Germinal center (tissue), 1 donor: ENCODE results near the gene NKG7.

Experiments
- DNase-seq: peaks from one replicate; pipeline ENCODE4 v3.0.0; 2012; ENCODE audit warnings: mixed read lengths, low spot score

NKG7 gene

DNA sequence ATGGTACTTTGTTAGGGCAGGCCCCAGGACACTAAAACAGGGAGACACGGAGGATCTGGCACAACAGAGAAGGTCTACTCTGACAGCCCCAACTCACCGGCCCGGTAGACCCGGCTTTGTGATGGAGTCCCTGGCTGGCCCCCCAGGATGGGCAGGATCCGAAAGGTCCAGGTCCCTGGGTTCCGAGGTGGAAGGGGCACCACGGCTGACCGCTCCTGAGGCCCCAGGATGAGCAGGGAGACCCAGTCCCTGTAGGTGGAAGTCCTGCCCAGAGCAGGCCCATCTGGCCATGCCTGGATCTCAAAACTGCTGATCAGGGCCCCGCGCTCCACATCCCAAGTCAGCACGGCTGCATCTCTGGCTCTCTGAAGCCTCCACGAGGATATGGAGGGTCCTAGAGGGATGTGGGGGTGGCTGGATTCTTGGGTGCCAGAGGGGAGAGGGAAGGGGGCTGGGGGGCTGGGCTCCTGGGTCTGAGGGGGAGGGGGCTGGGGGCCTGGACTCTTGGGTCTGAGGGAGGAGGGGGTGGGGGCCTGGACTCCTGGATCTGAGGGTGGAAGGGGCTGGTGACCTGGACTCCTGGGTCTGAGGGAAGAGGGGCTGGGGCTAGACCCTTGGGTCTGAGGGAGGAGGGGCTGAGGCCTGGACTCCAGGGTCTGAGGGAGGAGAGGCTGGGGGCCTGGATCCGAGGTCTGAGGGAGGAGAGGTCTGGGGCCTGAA lies 35.2 kb downstream of the NKG7 start:
- DNase-seq: no peak

DNA sequence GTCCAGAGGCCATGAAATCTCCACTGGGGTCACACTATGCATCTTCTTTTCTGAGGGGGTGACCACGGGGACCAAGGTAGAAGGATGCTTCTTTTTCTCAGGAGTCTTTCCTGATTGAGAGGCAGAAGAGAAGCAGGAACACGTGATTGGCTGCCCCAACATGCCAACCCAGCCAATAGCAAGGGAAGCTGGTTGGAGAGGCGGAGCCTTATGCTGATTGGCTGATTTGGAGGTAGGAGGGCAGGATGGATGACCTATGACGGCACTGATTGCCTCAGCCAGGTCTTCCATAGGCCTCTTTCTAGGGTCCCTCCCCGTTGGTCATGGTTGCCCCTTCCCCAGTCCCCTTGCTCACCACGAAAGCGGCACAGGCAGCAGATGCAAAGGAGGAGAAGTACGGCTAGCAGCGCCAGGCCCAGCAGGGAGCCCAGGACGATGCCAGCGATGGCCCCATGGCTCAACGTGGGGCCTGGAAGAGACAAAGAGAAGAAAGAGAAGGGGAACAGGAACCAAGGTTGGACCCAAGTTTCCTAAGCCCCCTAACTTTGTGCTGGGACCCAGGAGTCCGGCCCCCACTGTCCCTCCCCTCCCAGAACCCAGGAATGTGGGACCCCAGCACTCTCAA lies 38.5 kb downstream of the NKG7 start:
- DNase-seq: no peak

DNA sequence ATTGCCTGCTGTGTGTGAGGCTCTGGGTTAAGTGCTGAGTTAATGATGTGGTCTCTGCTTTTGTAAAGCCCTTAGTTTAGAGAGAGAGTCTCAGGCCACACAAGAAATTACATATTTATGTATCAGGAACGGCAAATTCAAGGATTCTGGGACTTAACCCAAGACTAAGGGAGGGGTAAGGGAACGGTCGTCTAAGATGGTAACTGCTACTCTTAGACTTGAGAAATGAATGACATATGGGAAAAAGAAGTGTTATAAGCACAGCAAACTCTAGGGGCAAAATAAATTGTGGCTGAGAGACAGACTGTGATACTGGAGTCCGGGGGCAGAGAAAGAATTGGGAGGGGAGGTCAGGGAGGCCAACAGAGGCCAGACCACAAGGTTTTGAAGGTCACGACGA lies 40.7 kb downstream of the NKG7 start:
- no peak for DNase-seq

DNA sequence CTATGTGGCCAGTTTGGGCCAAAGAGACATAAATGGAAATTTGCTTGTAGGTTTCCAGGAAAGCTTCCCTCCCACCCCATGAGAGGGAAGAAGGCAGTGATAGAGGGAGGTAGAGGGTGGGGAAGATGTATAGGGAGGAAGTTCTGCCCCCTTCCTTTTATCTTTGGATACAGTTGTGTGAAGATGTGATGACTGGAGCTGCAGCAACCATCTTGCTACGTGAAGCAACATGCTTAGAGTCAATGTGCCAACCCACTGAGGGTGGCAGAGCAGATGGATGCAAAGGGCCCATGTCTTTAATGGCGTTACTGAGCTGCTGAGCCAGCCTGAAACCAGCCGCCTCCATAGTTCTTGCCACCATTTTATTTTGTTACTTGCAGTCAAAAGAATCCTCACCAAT lies 41.3 kb downstream of the NKG7 start:
- DNase-seq: no peak

DNA sequence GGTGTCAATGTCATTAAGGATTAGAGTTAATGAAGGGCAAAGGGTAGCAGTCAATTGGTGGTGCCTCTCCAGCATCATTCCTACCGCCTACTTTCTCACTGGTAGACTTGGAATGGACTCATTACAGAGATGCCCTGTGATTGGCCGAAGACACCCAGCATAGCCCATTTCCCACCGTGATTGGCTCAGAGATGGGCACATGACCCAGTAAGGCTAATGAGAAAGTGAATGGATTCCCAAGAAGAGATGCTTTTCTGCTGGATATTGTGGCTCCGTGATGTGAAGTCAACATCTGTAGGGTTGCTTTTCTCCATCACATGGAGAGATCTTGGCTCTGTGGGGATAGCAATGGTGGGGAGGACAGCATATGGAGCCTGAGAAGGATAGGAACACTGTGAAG lies 42.1 kb downstream of the NKG7 start:
- no peak for DNase-seq

DNA sequence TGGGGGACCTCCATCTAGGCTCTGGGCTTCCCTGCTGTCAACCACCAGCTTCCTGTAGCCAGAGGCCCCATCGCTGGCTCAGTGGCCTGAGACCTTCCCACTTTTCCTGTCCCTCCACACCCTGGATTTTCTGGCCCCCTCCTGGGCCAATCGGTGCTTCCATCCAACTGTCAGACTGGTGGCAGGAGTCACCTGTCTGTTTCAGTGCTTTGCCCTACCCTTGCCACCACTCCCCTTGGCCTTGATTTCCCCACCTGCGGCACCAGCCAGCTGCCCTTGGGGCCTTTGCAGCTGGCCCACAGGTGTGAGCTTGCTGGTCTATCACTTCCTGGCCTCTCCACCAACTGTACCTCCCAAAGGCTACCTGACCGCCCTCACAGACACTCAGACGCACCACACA lies 43.0 kb downstream of the NKG7 start:
- no peak for DNase-seq

DNA sequence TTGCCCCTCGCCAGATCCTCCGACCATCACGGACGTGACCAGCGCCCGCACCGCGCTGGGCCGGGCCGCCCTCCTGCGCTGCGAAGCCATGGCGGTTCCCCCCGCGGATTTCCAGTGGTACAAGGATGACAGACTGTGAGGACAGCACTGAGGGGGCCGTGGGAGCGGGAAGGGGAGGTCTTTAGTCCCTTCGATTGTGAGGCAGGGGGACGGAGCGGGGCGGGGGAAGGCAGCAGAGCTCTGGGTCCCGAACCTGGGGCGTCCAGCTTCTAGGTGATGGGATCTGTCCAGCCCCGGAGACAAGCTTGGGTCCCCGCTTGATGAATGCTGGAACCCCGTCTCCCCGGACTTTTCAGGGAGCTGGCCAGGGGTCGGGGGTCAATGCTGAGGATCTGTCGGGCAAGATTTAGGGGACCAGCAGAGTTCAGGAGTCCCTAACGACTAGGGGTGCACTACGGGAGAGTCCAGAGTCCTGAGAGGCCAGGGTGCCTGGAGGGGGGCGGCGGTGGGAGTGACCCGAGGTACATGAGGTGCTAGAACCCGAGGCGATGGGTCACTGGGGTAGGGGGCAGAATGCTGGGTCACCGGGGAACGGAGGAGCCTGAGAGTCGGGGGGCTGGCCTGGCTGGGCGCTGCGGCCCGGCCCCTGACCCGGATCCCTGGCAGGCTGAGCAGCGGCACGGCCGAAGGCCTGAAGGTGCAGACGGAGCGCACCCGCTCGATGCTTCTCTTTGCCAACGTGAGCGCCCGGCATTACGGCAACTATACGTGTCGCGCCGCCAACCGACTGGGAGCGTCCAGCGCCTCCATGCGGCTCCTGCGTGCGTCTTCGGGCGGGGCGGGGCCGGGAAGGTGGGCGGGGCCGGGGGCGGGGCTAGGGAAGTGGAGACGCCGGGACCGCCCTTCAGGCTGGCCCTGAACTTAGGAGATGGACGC lies 45.1 kb downstream of the NKG7 start:
- peak; percentile 86 for DNase-seq

DNA sequence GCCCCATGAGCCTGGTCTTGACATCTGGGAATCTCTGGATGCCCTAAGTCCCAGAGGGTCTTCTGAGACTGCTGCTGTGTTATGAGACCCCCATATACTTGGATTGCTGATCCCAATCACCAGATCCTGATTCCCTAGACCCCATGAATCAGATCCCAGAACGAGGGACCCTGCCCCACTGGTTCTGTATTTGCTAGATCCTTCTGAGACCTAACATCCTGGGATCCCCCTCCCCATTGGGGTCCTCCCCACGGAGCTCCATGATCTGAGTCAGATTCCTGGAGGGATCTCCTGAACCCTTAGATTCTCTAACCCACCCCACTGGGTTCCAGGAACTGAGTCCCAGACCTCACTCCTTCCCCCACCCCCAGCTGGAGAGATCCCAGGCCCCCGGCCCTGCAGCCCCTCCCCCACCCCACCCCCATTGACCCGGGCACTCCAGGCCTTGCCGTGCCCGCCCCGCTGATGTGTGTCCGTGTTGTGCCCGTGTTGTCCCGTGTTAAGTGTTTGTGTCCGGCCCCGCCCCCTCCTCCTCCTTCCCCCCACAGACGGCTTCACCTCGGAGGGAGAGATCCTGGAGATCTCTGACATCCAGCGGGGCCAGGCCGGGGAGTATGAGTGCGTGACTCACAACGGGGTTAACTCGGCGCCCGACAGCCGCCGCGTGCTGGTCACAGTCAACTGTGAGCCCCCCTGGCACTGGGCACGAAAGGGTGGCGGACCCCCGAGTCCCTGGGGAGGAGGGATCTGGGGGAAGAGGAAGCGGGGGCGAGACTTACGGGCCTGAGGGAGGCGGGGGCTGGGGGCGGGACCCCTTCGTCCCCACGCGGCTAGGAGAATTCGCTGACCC lies 46.0 kb downstream of the NKG7 start:
- DNase-seq: no peak

DNA sequence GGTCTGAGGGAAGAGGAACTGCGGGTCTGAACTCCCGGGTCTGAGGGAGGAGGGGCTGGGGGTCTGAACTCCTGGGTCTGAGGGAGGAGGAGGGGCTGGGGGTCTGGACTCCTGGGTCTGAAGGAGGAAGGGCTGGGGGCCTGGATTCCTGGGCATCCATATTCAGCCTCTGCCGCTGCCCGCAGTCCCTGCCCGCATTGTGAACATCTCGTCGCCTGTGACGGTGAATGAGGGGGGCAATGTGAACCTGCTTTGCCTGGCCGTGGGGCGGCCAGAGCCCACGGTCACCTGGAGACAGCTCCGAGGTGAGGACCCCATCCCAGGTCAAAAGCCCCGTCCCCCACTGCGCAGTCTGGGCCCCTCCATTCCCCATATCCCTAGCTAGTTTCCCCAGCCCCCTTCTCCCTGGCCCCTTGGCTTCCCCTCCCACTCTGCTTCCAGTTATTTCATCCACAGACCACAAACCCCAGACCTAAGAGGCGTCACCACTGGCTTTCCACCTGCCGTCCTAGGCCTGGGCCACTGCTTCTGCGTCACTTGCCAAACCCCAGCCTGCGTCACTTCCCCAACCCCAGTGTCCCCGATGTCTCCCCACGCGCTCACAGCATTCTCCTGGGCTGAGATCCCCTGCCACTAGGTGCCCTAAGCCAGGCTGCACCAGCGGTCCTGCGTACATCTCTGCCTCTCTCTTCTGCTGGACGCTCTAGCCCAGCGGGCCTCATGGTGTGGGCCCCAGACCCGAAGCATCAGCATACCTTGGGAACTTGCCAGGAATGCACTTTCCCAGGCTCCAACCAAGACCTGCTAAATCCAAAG lies 47.1 kb downstream of the NKG7 start:
- no peak for DNase-seq

DNA sequence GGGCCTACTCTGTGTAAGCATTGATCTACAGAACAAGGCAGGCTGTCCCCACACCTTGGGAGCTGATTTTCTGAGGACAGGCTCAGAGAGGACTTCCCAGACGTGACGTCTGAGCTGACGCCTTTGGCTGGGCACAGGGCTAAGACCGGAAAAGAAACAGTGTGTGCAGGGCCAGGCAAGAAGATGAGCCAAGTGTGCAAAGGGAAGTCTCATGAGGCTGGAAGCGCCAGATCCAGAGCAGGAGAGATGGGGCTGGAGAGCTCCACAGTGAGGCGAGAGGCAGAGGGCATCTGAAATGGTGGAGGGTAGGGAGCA lies 48.3 kb downstream of the NKG7 start:
- no peak for DNase-seq

DNA sequence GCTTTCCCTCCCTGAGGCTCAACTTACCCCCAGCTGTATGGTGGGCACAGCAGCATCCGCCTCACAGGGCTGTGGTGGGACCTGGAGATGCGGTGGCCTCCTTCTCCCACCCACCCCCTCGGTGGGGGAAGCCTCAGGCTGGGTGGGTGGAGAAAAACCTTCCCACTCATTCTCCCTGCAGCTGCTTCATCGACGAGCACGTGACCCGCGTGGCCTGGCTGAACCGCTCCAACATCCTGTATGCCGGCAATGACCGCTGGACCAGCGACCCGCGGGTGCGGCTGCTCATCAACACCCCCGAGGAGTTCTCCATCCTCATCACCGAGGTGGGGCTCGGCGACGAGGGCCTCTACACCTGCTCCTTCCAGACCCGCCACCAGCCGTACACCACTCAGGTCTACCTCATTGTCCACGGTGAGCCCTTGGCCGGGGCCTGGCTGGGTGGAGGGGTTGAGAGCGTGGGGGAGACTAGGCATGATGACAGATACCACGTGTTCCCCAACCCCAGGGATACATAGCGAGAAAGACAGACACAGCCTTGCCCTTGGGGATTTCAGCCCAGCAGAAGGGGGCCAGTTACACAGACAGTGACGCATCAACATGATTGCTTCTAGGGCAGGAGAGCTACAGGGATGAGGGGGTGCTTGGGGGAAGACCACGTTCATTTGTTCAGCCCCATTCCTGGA lies 48.8 kb downstream of the NKG7 start:
- DNase-seq: no peak

DNA sequence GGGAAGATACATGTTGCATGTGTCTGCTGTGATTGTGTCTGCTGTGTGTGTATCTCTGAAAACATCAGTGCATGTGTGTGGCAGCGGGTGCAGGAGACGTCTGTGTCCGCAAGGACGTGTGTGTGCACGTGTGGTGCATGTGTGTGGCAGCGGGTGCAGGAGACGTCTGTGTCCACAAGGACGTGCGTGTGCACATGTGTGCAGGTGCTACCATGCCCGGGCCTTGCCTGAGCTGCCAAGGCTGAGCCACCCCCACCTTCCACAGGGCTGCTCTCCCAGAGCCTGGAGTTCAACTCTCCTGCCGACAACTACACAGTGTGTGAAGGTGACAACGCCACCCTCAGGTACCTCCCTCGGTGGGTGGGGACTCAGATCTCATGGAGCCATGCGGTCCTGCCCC lies 50.7 kb downstream of the NKG7 start:
- DNase-seq: no peak
